K562 (cell line): ENCODE results near the gene MCM9. TPM values are rescaled to one million over a fixed set of nuclear protein-coding genes. Genes with fewer than 3 reads are reported as not detected.

Experiments
- ATAC-seq: fragments of 200-7000 bp; cut with Tn5 transposase; 3 replicates; pipeline ENCODE4 v1.9.1; 2020; ENCODE audit warnings: moderate library complexity
- BruUV-seq: library from RNA; stranded (reverse); fragments of 400-500 nt; replicated peaks from 2 replicates; lab custom pipeline; 2021; lab: Mats Ljungman, UMichigan
- CTCF ChIA-PET: fragments of 300-600 bp; formaldehyde crosslinking; extraction: SDS; loops from one replicate; lab custom pipeline; 2021; ENCODE audit warnings: low intra/inter-chr PET ratio; lab: Yijun Ruan, JAX
- POLR2A ChIA-PET: fragments of 300-600, 350-650 bp; sonication (Branson Sonifier 250); formaldehyde crosslinking; extraction: SDS; loops from one replicate; lab custom pipeline; 2021; ENCODE audit warnings: antibody characterized with exemption, inconsistent platforms; lab: Yijun Ruan, JAX
- DNase-seq, 4 experiments: peaks; one replicate each; pipeline versions ENCODE4 v3.0.0 to v3.0.0-alpha.2; 2011 to 2018; ENCODE audit warnings: low spot score in 3 of 4, mixed read lengths in 3 of 4; ENCODE audit errors: extremely low read depth in 1 of 4
- FAIRE-seq: peaks from 2 replicates; lab custom pipeline; 2011; peaks lifted over from hg19 to GRCh38; lab: Jason Lieb, UNC
- H2AFZ ChIP-seq: 2 replicates; pipeline ENCODE4 v1.6.0; 2011; ENCODE audit warnings: low read depth, low read length, control low read depth, inconsistent platforms
- H3K27ac ChIP-seq: fragments of 200-600 bp; 3 replicates; pipeline ENCODE4 v1.8.0; 2011; ENCODE audit warnings: low read depth, mild to moderate bottlenecking, control low read depth, inconsistent platforms, low read length, moderate library complexity, mixed read lengths; ENCODE audit errors: extremely low read depth
- H3K27me3 ChIP-seq, 2 experiments: fragments of 300-600 bp in 1 of 2; 2 replicates in 1 of 2; 3 replicates in 1 of 2; pipeline versions ENCODE4 v1.6.0 to v1.8.0; 2011; ENCODE audit warnings: inconsistent platforms in 2 of 2, low read length in 2 of 2, mild to moderate bottlenecking in 1 of 2, mixed read lengths in 1 of 2, moderate library complexity in 1 of 2; ENCODE audit not compliant: control insufficient read depth in 2 of 2, insufficient read depth in 2 of 2
- H3K36me3 ChIP-seq: fragments of 300-600 bp; 3 replicates; pipeline ENCODE4 v1.8.0; 2011; ENCODE audit warnings: mild to moderate bottlenecking, low read length, inconsistent platforms; ENCODE audit not compliant: control insufficient read depth, insufficient read depth
- H3K4me1 ChIP-seq, 2 experiments: fragments of 200-600 bp in 1 of 2; replicated peaks in 1 of 2; 2 replicates in 1 of 2; 3 replicates in 1 of 2; pipeline versions ENCODE4 v1.5.1 to v1.8.0; 2011; ENCODE audit warnings: inconsistent platforms in 2 of 2, low read length in 2 of 2, mild to moderate bottlenecking in 1 of 2, mixed read lengths in 1 of 2, moderate library complexity in 1 of 2; ENCODE audit not compliant: control insufficient read depth in 2 of 2, insufficient read depth in 2 of 2
- H3K4me2 ChIP-seq: 2 replicates; pipeline ENCODE4 v1.6.1; 2011; ENCODE audit warnings: low read length, control low read depth, inconsistent platforms, mixed read lengths; ENCODE audit not compliant: insufficient read depth
- H3K4me3 ChIP-seq: fragments of 200-600 bp; sonication (generic), shearing (Covaris generic); 2 replicates; pipeline ENCODE4 v1.5.1; 2016; ENCODE audit warnings: control low read depth, inconsistent platforms
- H3K79me2 ChIP-seq: fragments of 200-600 bp; 3 replicates; pipeline ENCODE4 v1.8.0; 2011; ENCODE audit warnings: low read length, inconsistent platforms; ENCODE audit not compliant: control insufficient read depth, insufficient read depth
- H3K9ac ChIP-seq, 2 experiments: 2 replicates each; pipeline versions ENCODE4 v1.6.0 to v1.6.1; 2011; ENCODE audit warnings: low read depth in 2 of 2, low read length in 2 of 2, control low read depth in 1 of 2, inconsistent platforms in 1 of 2, mild to moderate bottlenecking in 1 of 2, mixed read lengths in 1 of 2; ENCODE audit not compliant: insufficient read depth in 1 of 2
- H3K9me1 ChIP-seq: one replicate; pipeline ENCODE4 v1.6.0; 2011; ENCODE audit warnings: inconsistent platforms, mild to moderate bottlenecking, low read length, moderate library complexity; ENCODE audit not compliant: control insufficient read depth, insufficient read depth
- H3K9me3 ChIP-seq: replicated peaks from 2 replicates; pipeline ENCODE4 v1.5.1; 2011; ENCODE audit warnings: low read depth, low read length, inconsistent platforms; ENCODE audit not compliant: control insufficient read depth, insufficient read depth
- H4K20me1 ChIP-seq: replicated peaks from 2 replicates; pipeline ENCODE4 v1.6.1; 2011; ENCODE audit warnings: low read length, inconsistent platforms, mixed read lengths; ENCODE audit not compliant: control insufficient read depth, insufficient read depth
- CBX3 ChIP-seq, 2 experiments: IDR thresholded peaks; 1 replicate in 1 of 2; 2 replicates in 1 of 2; pipeline ENCODE4 v1.6.1; 2012; ENCODE audit warnings: inconsistent platforms in 2 of 2, low read length in 2 of 2, borderline replicate concordance in 1 of 2, control low read depth in 1 of 2
- E2F3 ChIP-seq: fragments of 250-450 bp; sonication (Bioruptor Pico); IDR thresholded peaks from 2 replicates; pipeline ENCODE4 v1.4.0; 2020; ENCODE audit warnings: mild to moderate bottlenecking
- E4F1 ChIP-seq: fragments of 250-450 bp; sonication (Bioruptor Pico); IDR thresholded peaks from 2 replicates; pipeline ENCODE4 v1.5.0; 2021; ENCODE audit warnings: mild to moderate bottlenecking, borderline replicate concordance
- EHMT2 ChIP-seq: fragments of 450-650 bp; IDR thresholded peaks from 2 replicates; pipeline ENCODE4 v1.6.1; 2018; ENCODE audit warnings: antibody characterized with exemption
- ELF1 ChIP-seq: fragments of 200-800 bp; sonication (Bioruptor generic); IDR thresholded peaks from 2 replicates; pipeline ENCODE4 v1.6.1; 2016; ENCODE audit warnings: missing genetic modification characterization, missing compliant biosample characterization
- EP300 ChIP-seq: IDR thresholded peaks from 2 replicates; pipeline ENCODE4 v1.6.1; 2012; ENCODE audit warnings: low read length, improper control_type of control experiment
- HDGF ChIP-seq: fragments of 450-650 bp; IDR thresholded peaks from 2 replicates; pipeline ENCODE4 v1.6.1; 2016
- IFI16 ChIP-seq: fragments of 250-450 bp; sonication (Bioruptor Pico); IDR thresholded peaks from 2 replicates; pipeline ENCODE4 v2.1.2; 2022; ENCODE audit warnings: mild to moderate bottlenecking, inconsistent platforms
- JUN ChIP-seq, 2 experiments: sonication (generic) in 1 of 2; formaldehyde crosslinking in 1 of 2; IDR thresholded peaks; 2 replicates each; pipeline versions ENCODE4 v1.6.1 to v1.8.0; 2012 to 2022; ENCODE audit warnings: borderline replicate concordance in 2 of 2, mild to moderate bottlenecking in 2 of 2, improper control_type of control experiment in 1 of 2, low read depth in 1 of 2, low read length in 1 of 2, missing genetic modification reagents in 1 of 2
- MYNN ChIP-seq, 2 experiments: sonication (generic); formaldehyde crosslinking in 1 of 2; IDR thresholded peaks; 2 replicates each; pipeline versions ENCODE4 v1.5.0 to v1.6.1; 2016 to 2020; ENCODE audit warnings: antibody characterized with exemption in 1 of 2, missing genetic modification reagents in 1 of 2
- PBX2 ChIP-seq, 2 experiments: IDR thresholded peaks in 1 of 2; conservative IDR thresholded peaks in 1 of 2; 2 replicates each; pipeline ENCODE4 v1.6.1; 2016; ENCODE audit warnings: low read depth in 2 of 2, mild to moderate bottlenecking in 1 of 2, missing compliant biosample characterization in 1 of 2, missing genetic modification characterization in 1 of 2, moderate library complexity in 1 of 2
- RBBP5 ChIP-seq: fragments of 200-600 bp; sonication (generic); IDR thresholded peaks from 2 replicates; pipeline ENCODE4 v1.6.1; 2012; ENCODE audit warnings: borderline replicate concordance, mild to moderate bottlenecking, low read length, control low read depth, inconsistent platforms; ENCODE audit not compliant: insufficient read depth, poor library complexity, severe bottlenecking
- SOX6 ChIP-seq: fragments of 450-650 bp; IDR thresholded peaks from 2 replicates; pipeline ENCODE4 v1.6.1; 2014; ENCODE audit warnings: mild to moderate bottlenecking
- ZBED1 ChIP-seq: IDR thresholded peaks from 2 replicates; pipeline ENCODE4 v1.6.1; 2014
- ZKSCAN3 ChIP-seq: fragments of 250-450 bp; sonication (Bioruptor Pico); IDR thresholded peaks from 2 replicates; pipeline ENCODE4 v1.4.0; 2020
- ZNF445 ChIP-seq: fragments of 250-450 bp; sonication (Bioruptor Pico); IDR thresholded peaks from 2 replicates; pipeline ENCODE4 v1.4.0; 2020; ENCODE audit warnings: low read depth, mild to moderate bottlenecking, moderate library complexity
- ZNF644 ChIP-seq: fragments of 200-800 bp; sonication (Bioruptor generic); IDR thresholded peaks from 2 replicates; pipeline ENCODE4 v1.6.1; 2016; ENCODE audit warnings: low read depth, missing genetic modification characterization, missing compliant biosample characterization
- WGBS: fragments of 100-300 bp; shearing (Covaris generic); methylation state at CpG from one replicate; pipeline ENCODE4 v1.1.6; 2016; ENCODE audit warnings: low coverage, mixed read lengths; ENCODE audit not compliant: insufficient coverage; ENCODE audit errors: missing lambda C conversion rate; 5-methylcytosine and 5-hydroxymethylcytosine counted together
- in situ Hi-C: fragments of 300-500 bp; cut with MboI; formaldehyde crosslinking; loops from 4 replicates; pipeline ENCODE4 v1.15.0; 2018; ENCODE audit warnings: inconsistent platforms, mixed read lengths
- intact Hi-C: fragments of 100-400 bp; cut with micrococcal nuclease; formaldehyde crosslinking; loops from 2 replicates; pipeline ENCODE4 v1.14.2; 2022
- polyA plus RNA-seq, 8 experiments: library from polyadenylated mRNA; depleted of rRNA in 4 of 8; stranded (reverse) in 5 of 8; unstranded in 3 of 8; fragments of >200 nt; fragmentation: Nextera tagmentation in 2 of 8; fragmentation: Illumina TruSeq in 1 of 8; extraction: Ambion mirVana in 2 of 8; extraction: Trizol in 1 of 8; gene quantifications; 2 replicates each; pipeline versions ENCODE4 v1.2.1 to v1.2.3, GENCODE V29; 2011 to 2014; ENCODE audit warnings: inconsistent platforms in 1 of 8, missing spikeins in 1 of 8
- total RNA-seq, 7 experiments: library from RNA; depleted of rRNA in 6 of 7; stranded (reverse); fragments of >200 nt in 6 of 7; fragmentation: Illumina TruSeq in 2 of 7; extraction: Trizol in 2 of 7; gene quantifications; 2 replicates each; pipeline versions ENCODE4 v1.2.1 to v1.2.3, GENCODE V29; 2011 to 2021; ENCODE audit warnings: low replicate concordance in 1 of 7

The MCM9 gene
- total and polyA plus RNA-seq, 9 of the 15 experiments (the other 6 are each of a cell fraction or from before 2014, with no cell fraction given): 4.8 to 16.7 (median 11.6) TPM

- Histone ChIP-seq H4K20me1 (no peaks in the 10 kb centered on the region), H2AFZ (no peak overlapping the region), H3K36me3 (no peaks in the 10 kb centered on the region), H3K27me3 (no peaks in the 10 kb centered on the region), H3K27ac (no peak overlapping the region), H3K79me2 (0 out of 3 replicates have a peak, but pooled peaks cover 7% of the 10 kb centered on the region)
- intact Hi-C loops: no loop called here
- no peak for DNase-seq
- TF ChIP-seq HDGF (no peak), ZNF445 (CRISPR knock-in tag) (no peak), IFI16 (no peak), PBX2 (CRISPR knock-in tag; IDR thresholded peaks at IDR 0.05; ENCODE audit: low read depth) (no peak), PBX2 (tag; conservative IDR thresholded peaks at IDR 0.05; ENCODE audit: low read depth) (no peak), MYNN (IDR thresholded peaks at IDR 0.05) (no peak), MYNN (CRISPR knock-in tag; IDR thresholded peaks at IDR 0.05) (no peak), RBBP5 (no peak), EHMT2 (no peak), SOX6 (no peak), CBX3 (IDR thresholded peaks at IDR 0.05; ENCODE audit: borderline replicate concordance in 1 of 2, low read length in 2 of 2) (no peak), JUN (IDR thresholded peaks at IDR 0.05; ENCODE audit: borderline replicate concordance, low read depth, low read length) (no peak), JUN (CRISPR knock-in tag; IDR thresholded peaks at IDR 0.05; ENCODE audit: borderline replicate concordance) (no peak), ZNF644 (tag) (no peak), ZBED1 (no peak), ELF1 (tag) (no peak), ZKSCAN3 (no peak), EP300 (no peak), E2F3 (CRISPR knock-in tag) (no peak), E4F1 (CRISPR knock-in tag) (no peak)
- TF ChIP-seq, all 486 proteins: peak for 0
- no peak overlapping the region for H3K4me3 ChIP-seq
- H3K9me1 ChIP-seq: no peaks in the 10 kb centered on the region
- no peak overlapping the region for H3K9ac ChIP-seq
- no TSS peak for BruUV-seq
- ATAC-seq (no peak), FAIRE-seq (no peak)
- 70% methylated on average over 4 of the region's 4 CpGs for WGBS
- POLR2A ChIA-PET: interaction anchor here (2.4 kb wide), 1 partner anchor 12 kb away, joined by 9 read pairs; no protein-coding TSS in a partner anchor
- H3K9me3 ChIP-seq: no peaks in the 10 kb centered on the region
- H3K4me2 ChIP-seq: no peak overlapping the region
- in situ Hi-C loops: no loop called here
- peaks cover 0 to 4% of the 10 kb centered on the region in 2 experiments; a peak in 2 of 5 replicates for H3K4me1 ChIP-seq
- CTCF ChIA-PET: no interaction called here
These were observed 72.5 kb downstream of the MCM9 start for GRCh38 chr6:118862443-118862842.
